HG03460 (cell line): ENCODE data around the gene ATP4B.
"Not testable (repeated sequence)": the region's sequence is repeated elsewhere in the genome, so short reads cannot be mapped to it uniquely, and the experiment has no call there.

Experiments
- ATAC-seq: cut with Tn5 transposase; IDR thresholded peaks from one replicate; pipeline ENCODE4 v1.9.1; 2021; ENCODE audit not compliant: unreplicated experiment

Gene ATP4B

GRCh38 chr13:113625965-113626721 is 31.9 kb downstream of the ATP4B start:
- ATAC-seq, result no peak

DNA sequence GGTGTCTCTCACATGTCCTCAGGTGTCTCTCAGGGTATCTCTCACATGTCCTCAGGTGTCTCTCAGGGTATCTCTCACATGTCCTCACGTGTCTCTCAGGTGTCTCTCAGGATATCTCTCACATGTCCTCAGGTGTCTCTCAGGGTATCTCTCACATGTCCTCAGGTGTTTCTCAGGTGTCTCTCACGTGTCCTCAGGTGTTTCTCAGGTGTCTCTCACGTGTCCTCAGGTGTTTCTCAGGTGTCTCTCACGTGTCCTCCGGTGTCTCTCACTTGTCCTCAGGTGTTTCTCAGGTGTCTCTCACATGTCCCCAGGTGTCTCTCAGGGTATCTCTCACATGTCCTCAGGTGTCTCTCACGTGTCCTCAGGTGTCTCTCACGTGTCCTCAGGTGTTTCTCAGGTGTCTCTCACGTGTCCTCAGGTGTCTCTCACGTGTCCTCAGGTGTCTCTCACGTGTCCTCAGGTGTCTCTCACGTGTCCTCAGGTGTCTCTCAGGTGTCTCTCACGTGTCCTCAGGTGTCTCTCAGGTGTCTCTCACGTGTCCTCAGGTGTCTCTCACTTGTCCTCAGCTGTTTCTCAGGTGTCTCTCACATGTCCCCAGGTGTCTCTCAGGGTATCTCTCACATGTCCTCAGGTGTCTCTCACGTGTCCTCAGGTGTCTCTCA is 33.2 kb downstream of the ATP4B start:
- ATAC-seq, result not testable (repeated sequence)

DNA sequence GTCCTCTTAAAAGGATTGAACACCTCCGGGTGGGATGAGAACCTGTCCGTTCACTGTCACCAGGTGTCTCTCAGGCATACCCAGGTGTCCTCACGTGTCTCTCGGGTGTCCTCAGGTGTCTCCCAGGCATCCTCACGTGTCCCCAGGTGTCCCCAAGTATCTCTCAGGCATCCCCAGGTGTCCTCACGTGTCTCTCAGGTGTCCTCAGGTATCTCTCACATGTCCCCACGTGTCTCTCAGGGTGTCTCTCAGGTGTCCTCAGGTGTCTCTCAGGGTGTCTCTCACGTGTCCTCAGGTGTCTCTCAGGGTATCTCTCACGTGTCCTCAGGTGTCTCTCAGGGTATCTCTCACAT is 33.8 kb downstream of the ATP4B start:
- ATAC-seq, result no peak

DNA sequence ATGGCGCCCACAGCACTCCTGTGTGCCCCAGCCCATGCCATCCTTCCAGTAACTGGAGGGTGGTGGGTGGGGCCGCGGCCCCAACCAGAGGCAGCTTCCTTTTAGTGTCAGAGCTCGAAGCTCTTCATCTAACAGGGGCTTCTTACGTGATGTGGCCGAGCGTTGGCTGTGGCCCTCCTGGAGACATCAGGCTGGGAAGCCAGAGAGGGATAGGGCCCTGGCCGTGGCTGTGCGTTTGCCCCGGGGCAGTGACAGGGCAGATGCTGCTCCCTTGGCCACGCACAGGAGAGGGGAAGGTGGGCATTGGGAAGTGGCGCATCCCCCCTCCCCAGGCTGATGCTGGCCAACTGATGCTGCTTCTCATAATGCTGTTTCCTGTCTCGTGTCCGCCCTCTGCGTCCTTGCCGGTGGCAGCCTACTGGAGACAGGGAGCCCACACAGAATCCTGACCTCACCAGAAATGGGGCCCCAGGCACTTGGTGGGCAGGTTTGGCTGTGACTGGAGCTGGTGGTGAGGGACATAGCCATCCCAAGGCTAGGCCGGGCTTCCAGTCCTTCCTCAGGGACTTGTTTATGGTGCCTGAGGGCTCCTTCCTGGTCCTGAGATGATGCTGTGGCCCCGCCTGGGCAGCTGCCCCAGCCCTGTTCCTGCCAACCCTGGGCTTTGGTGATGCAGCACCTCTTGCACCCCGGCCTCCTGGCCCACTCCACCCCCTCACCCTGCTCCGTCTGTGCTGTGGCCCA is 34.3 kb downstream of the ATP4B start:
- no peak for ATAC-seq

- no peak for ATAC-seq
Observed at GRCh38 chr13:113622791-113623490, 35.1 kb downstream of the ATP4B start.

DNA sequence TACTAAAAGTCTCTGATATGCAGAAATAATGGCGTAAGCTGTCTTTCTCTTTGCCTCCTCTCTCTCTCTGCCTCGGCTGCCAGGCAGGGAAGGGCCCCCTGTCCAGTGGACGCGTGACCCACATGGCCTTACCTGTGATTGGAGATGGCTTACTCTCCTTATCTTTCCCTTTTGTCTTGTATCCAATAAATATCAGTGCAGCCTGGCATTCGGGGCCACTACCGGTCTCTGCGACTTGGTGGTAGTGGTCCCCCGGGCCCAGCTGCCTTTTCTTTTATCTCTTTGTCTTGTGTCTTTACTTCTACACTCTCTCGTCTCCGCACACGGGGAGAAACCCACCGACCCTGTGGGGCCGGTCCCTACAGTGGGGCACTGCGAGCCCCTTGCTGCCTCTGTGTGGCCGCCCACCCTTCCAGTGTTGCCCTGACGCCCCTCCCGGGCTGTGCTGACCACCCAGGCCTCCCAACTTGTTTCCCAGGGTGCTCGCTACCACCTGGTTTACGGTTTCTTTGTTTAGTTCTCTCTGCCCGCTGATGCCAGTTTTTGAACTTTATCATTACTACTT is 35.9 kb downstream of the ATP4B start:
- ATAC-seq, result not testable (repeated sequence)

DNA sequence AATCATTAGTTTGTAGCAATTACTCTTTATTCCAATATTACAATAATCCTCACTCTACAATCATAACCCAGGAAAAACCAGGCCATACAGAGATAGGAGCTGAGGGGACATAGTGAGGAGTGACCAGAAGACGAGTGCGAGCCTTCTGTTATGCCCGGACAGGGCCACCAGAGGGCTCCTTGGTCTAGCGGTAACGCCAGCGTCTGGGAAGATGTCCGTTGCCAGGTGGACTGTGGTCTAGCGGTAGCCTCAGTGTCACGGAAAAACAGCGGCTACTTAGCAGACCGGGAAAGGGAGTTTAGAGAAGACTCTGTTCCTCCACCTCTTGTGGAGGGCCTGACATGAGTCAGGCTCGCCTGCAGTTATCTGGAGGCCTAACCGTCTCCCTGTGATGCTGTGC is 36.5 kb downstream of the ATP4B start:
- not testable (repeated sequence) for ATAC-seq

GRCh38 chr13:113621046-113621445 is 37.0 kb downstream of the ATP4B start:
- no peak for ATAC-seq

- no peak for ATAC-seq
Observed at GRCh38 chr13:113620036-113620796, 37.8 kb downstream of the ATP4B start.

- no peak for ATAC-seq
Observed at GRCh38 chr13:113618455-113618854, 39.5 kb downstream of the ATP4B start.

- ATAC-seq, result no peak
Observed at GRCh38 chr13:113617961-113618360, 40.0 kb downstream of the ATP4B start.

DNA sequence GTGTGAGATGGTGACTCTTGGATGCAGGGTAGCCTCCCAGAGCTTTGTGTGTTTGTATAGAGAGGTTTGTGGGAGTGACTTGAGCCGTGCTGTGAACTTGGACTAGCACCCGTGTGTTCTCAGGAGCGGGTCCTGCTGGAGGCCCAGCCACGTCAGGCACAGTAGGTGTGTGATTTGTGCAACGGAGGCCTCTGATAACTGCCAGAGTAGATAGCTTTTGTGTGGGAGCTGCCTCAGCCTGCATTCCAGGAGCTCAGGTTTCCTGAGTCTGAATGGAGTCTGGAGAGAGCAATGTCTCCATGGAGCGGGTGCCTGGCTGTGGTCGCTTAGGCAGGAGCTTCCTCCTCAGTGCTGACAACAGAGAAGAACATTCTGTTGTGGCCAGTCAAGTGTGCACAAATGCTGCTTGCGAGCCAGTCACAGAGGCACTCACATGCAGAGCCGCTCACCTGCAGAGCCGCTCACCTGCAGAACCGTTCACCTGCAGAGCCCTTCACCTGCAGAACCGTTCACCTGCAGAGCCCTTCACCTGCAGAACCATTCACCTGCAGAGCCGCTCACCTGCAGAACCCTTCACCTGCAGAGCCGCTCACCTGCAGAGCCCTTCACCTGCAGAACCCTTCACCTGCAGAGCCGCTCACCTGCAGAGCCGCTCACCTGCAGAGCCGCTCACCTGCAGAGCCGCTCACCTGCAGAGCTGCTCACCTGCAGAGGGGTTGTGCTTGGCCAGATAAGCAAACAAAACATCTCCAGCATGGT is 40.8 kb downstream of the ATP4B start:
- ATAC-seq, result no peak

DNA sequence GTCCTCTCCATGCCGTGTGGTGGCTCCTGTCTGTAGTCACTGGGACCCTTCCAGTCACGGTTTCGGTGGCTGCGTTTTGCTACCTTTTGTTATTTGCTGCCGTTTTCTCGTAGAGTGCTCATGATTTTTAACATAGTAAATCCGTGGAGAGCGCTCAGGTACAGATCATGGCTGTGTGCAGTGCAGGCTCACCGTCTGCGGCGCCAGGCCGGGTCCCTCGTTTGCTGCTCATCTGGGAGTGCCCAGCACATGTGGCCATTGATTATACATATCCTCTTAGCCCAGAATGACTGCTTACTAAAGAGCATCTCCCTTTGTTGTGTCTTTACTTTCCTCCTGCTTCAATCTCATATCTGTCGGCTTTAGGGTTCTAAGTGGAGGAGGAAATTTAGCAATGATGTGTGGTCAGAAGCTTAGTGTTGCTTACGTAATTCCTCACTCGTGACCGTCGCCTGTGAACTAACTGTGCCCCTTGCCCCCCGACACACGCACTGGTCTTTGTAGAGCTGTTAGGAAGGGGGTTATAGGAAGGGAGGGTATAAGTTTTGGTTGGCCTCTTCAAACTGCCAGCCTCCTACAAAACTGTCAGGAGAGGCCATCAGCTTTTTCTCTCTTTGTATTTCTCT is 41.6 kb downstream of the ATP4B start:
- no peak for ATAC-seq

GRCh38 chr13:113613789-113614379 is 44.1 kb downstream of the ATP4B start:
- ATAC-seq, result no peak

GRCh38 chr13:113612607-113613006 is 45.4 kb downstream of the ATP4B start:
- ATAC-seq, result no peak

GRCh38 chr13:113611996-113612395 is 46.0 kb downstream of the ATP4B start:
- ATAC-seq, result no peak

- ATAC-seq, result no peak
Observed at GRCh38 chr13:113610266-113610665, 47.7 kb downstream of the ATP4B start.

GRCh38 chr13:113609616-113610015 is 48.4 kb downstream of the ATP4B start:
- no peak for ATAC-seq
